GM12873 (cell line): ENCODE data around the gene CHRND.

Source experiments
- TF ChIP-seq, protein P1 (sequence below): IDR thresholded peaks from 2 replicates; pipeline ENCODE4 v1.5.1; 2012; ENCODE audit warnings: low read depth, mild to moderate bottlenecking, moderate library complexity, low read length, control low read depth; ENCODE audit not compliant: insufficient read depth; ENCODE audit errors: missing control alignments

The CHRND gene

GRCh38 chr2:232525791-232526371 is at the start of gene CHRND:
TSS of gene CHRND (plus strand) at chr2:232526160. CDS start at chr2:232526216, 56 bp downstream.
- TF ChIP-seq, protein P1, sequence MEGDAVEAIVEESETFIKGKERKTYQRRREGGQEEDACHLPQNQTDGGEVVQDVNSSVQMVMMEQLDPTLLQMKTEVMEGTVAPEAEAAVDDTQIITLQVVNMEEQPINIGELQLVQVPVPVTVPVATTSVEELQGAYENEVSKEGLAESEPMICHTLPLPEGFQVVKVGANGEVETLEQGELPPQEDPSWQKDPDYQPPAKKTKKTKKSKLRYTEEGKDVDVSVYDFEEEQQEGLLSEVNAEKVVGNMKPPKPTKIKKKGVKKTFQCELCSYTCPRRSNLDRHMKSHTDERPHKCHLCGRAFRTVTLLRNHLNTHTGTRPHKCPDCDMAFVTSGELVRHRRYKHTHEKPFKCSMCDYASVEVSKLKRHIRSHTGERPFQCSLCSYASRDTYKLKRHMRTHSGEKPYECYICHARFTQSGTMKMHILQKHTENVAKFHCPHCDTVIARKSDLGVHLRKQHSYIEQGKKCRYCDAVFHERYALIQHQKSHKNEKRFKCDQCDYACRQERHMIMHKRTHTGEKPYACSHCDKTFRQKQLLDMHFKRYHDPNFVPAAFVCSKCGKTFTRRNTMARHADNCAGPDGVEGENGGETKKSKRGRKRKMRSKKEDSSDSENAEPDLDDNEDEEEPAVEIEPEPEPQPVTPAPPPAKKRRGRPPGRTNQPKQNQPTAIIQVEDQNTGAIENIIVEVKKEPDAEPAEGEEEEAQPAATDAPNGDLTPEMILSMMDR = no peak

DNA sequence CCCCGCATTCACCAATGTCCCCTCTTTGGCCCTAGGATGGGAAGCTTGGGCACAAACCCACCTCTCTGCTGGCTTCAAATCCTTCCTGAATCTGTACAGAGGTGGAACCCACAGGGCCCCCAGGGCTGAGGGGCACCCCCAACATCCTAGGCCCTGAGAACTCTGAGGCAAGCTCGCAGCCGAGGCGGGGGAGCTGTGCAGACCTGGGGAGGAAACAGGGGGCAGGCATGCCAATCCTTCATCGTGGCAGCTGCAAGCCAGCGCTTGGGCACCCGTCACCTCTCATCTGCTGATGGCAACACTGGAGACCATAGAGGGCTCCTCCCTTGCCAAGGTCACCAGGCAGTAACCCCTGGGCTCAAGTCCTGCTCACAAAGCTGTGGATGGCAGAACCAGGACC is 49.2 kb upstream of the CHRND start:
- TF ChIP-seq, protein P1 = no peak

- TF ChIP-seq, protein P1 = no peak
Measured at GRCh38 chr2:232477751-232478510, 48.0 kb upstream of the CHRND start.

- TF ChIP-seq, protein P1 = no peak
Measured at GRCh38 chr2:232478571-232479340, 47.2 kb upstream of the CHRND start.

GRCh38 chr2:232479341-232480200 is 46.4 kb upstream of the CHRND start:
- TF ChIP-seq, protein P1 = no peak

GRCh38 chr2:232480201-232481190 is 45.5 kb upstream of the CHRND start:
- TF ChIP-seq, protein P1 = no peak
